Kidney (tissue), 14 donors: ENCODE measurements around the gene USB1. TPM values are rescaled to one million over a fixed set of nuclear protein-coding genes. Genes with fewer than 3 reads are reported as not detected.

Source experiments
- DNase-seq, 5 donors: peaks; one replicate each; pipeline ENCODE4 v3.0.0-alpha.2; 2013 to 2020
- FAIRE-seq: peaks from 2 replicates; lab custom pipeline; 2012; peaks lifted over from hg19 to GRCh38; lab: Jason Lieb, UNC
- H3K27ac ChIP-seq, 2 donors: one replicate each; pipeline ENCODE4 v1.7.0; 2013; ENCODE audit warnings: low read depth in 2 of 2, low read length in 2 of 2, inconsistent platforms in 1 of 2
- H3K27me3 ChIP-seq: one replicate; pipeline ENCODE4 v1.7.1; 2013; ENCODE audit warnings: low read length, inconsistent platforms; ENCODE audit not compliant: control insufficient read depth, insufficient read depth
- H3K36me3 ChIP-seq, 3 donors: one replicate each; pipeline versions ENCODE4 v1.7.0 to v1.7.1; 2013; ENCODE audit warnings: low read length in 3 of 3, control low read depth in 1 of 3, inconsistent platforms in 1 of 3; ENCODE audit not compliant: insufficient read depth in 3 of 3, control insufficient read depth in 2 of 3
- H3K4me1 ChIP-seq, 3 donors: one replicate each; pipeline versions ENCODE4 v1.7.0 to v1.7.1; 2013; ENCODE audit warnings: low read length in 3 of 3, inconsistent platforms in 1 of 3, low read depth in 1 of 3; ENCODE audit not compliant: control insufficient read depth in 2 of 3, insufficient read depth in 2 of 3
- H3K4me3 ChIP-seq, 3 donors: one replicate each; pipeline versions ENCODE4 v1.7.0 to v1.8.1; 2013; ENCODE audit warnings: low read length in 3 of 3, control low read depth in 1 of 3, inconsistent platforms in 1 of 3
- H3K9ac ChIP-seq, 3 donors: one replicate each; pipeline versions ENCODE4 v1.7.0 to v1.7.1; 2013; ENCODE audit warnings: low read length in 3 of 3, control low read depth in 1 of 3, inconsistent platforms in 1 of 3
- H3K9me3 ChIP-seq, 3 donors: one replicate each; pipeline versions ENCODE4 v1.7.0 to v1.7.1; 2013; ENCODE audit warnings: low read length in 3 of 3, control low read depth in 1 of 3, inconsistent platforms in 1 of 3; ENCODE audit not compliant: control insufficient read depth in 2 of 3, insufficient read depth in 1 of 3
- CTCF ChIP-seq: IDR thresholded peaks from 3 replicates; pipeline ENCODE4 v1.5.1; 2012; ENCODE audit warnings: mild to moderate bottlenecking, moderate library complexity, borderline replicate concordance; ENCODE audit not compliant: insufficient read depth; ENCODE audit errors: extremely low read depth
- intact Hi-C: fragments of 100-400 bp; cut with DNase I; formaldehyde crosslinking; loops from one replicate; pipeline ENCODE4 v1.11.1; 2022
- polyA plus RNA-seq: library from polyadenylated mRNA; stranded (reverse); fragments of 350-450 nt; fragmentation: Illumina TruSeq; extraction: RNeasy Lipid Tissue Mini Kit (QIAGEN cat#74804); gene quantifications from one replicate; pipeline ENCODE4 v1.2.3, GENCODE V29; 2014; ENCODE audit warnings: low read depth, low replicate concordance; ENCODE audit not compliant: insufficient read depth
- total RNA-seq: library from RNA; stranded (reverse); fragmentation: NEBNext Ultra II Directional; extraction: Animal tissue kit (Norgen Biotek cat#: 25700); gene quantifications from one replicate; pipeline ENCODE4 v1.2.1, GENCODE V29; 2021
- donor health status: control.
- donor health status: control.
- donor health status: control.
- donor health status: control.
- donor health status: control.
- donor health status: DM: yes; HTN: yes; CAD: no.
- donor health status: Normal renal cell carcinoma (clear cell type).

Gene USB1
- total and polyA plus RNA-seq, 2 donors from 2014 or later: 18.3 to 32.8 TPM

GRCh38 chr16:57981636-57982035 lies 19.6 kb upstream of the USB1 start:
- no peaks in the 10 kb centered on the region for H3K9me3 ChIP-seq
- DNase-seq: peak in 1 of 5 donors; percentile 22
- peaks cover 4% of the 10 kb centered on the region for H3K27me3 ChIP-seq
- no peak overlapping the region for H3K9ac ChIP-seq
- TF ChIP-seq CTCF: no peak
- H3K36me3 ChIP-seq: no peaks in the 10 kb centered on the region
- H3K4me1 ChIP-seq: peaks cover 0 to 10% (median 0%) of the 10 kb centered on the region in 3 donors
- no peak overlapping the region for H3K27ac ChIP-seq
- H3K4me3 ChIP-seq: no peak overlapping the region
- no peak for FAIRE-seq
- intact Hi-C loops: no loop called here

GRCh38 chr16:57982385-57982784 lies 18.8 kb upstream of the USB1 start:
- no peak for TF ChIP-seq CTCF
- no peaks in the 10 kb centered on the region for H3K36me3 ChIP-seq
- intact Hi-C loops: no loop called here
- peak in 1 of 5 donors; percentile 12 for DNase-seq
- FAIRE-seq: no peak
- no peaks in the 10 kb centered on the region for H3K9me3 ChIP-seq
- H3K9ac ChIP-seq: no peak overlapping the region
- no peak overlapping the region for H3K27ac ChIP-seq
- peaks cover 0 to 10% (median 0%) of the 10 kb centered on the region in 3 donors for H3K4me1 ChIP-seq
- no peak overlapping the region for H3K4me3 ChIP-seq
- H3K27me3 ChIP-seq: peaks cover 4% of the 10 kb centered on the region

- DNase-seq (peak; percentile 94 to 97 (median 95)), FAIRE-seq (no peak)
- peak overlapping the region; percentile 29 to 53 (median 39) for H3K4me3 ChIP-seq
- intact Hi-C loops: no loop called here
- H3K36me3 ChIP-seq: no peaks in the 10 kb centered on the region
- H3K9me3 ChIP-seq: no peaks in the 10 kb centered on the region
- H3K27ac ChIP-seq: no peak overlapping the region
- H3K4me1 ChIP-seq: peaks cover 0 to 10% (median 0%) of the 10 kb centered on the region in 3 donors
- H3K27me3 ChIP-seq: peaks cover 4% of the 10 kb centered on the region
- no peak overlapping the region for H3K9ac ChIP-seq
- TF ChIP-seq CTCF: no peak
These were observed 16.6 kb upstream of the USB1 start for GRCh38 chr16:57984443-57985203.
